PC-9 (cell line): Measurements from ENCODE around the gene YWHAG. TPM values are rescaled to one million over a fixed set of nuclear protein-coding genes. Genes with fewer than 3 reads are reported as not detected.

Experiments used
- BruUV-seq: library from RNA; stranded (reverse); fragments of 400-500 nt; replicated peaks from 2 replicates; lab custom pipeline; 2021; lab: Mats Ljungman, UMichigan
- CTCF ChIA-PET: fragments of 300-600 bp; sonication (Branson Sonifier 250); formaldehyde crosslinking; loops from one replicate; lab custom pipeline; 2022; ENCODE audit warnings: antibody characterized with exemption; lab: Charles Lee
- POLR2A ChIA-PET: fragments of 300-600 bp; sonication (Branson Sonifier 250); formaldehyde crosslinking; loops from one replicate; lab custom pipeline; 2022; ENCODE audit warnings: antibody characterized with exemption; ENCODE audit not compliant: unreplicated experiment; lab: Charles Lee
- DNase-seq, 2 experiments: peaks; one replicate each; pipeline versions ENCODE4 v3.0.0 to v3.0.0-alpha.2; 2015 to 2022; ENCODE audit warnings: mixed read lengths in 1 of 2
- H2AFZ ChIP-seq: fragments of 200-600 bp; sonication (generic); 2 replicates; pipeline ENCODE4 v1.8.1; 2017; ENCODE audit warnings: antibody characterized with exemption
- H3F3A ChIP-seq: fragments of 200-600 bp; sonication (generic); 2 replicates; pipeline ENCODE4 v1.8.1; 2017; ENCODE audit warnings: antibody characterized with exemption, mild to moderate bottlenecking, low read depth; ENCODE audit not compliant: insufficient read depth
- H3K27ac ChIP-seq: fragments of 200-600 bp; sonication (generic); 2 replicates; pipeline ENCODE4 v1.6.1; 2016; ENCODE audit warnings: mixed run types
- H3K27me3 ChIP-seq: fragments of 200-600 bp; sonication (generic); 2 replicates; pipeline ENCODE4 v1.6.1; 2016; ENCODE audit warnings: low read depth, mixed run types; ENCODE audit not compliant: insufficient read depth
- H3K36me3 ChIP-seq: fragments of 200-600 bp; sonication (generic); 2 replicates; pipeline ENCODE4 v1.6.1; 2016; ENCODE audit warnings: low read depth, mixed run types
- H3K4me1 ChIP-seq: fragments of 200-600 bp; sonication (generic); replicated peaks from 2 replicates; pipeline ENCODE4 v1.6.1; 2016; ENCODE audit warnings: mixed run types; ENCODE audit not compliant: insufficient read depth
- H3K4me2 ChIP-seq: fragments of 200-600 bp; sonication (generic); 2 replicates; pipeline ENCODE4 v1.6.1; 2017; ENCODE audit warnings: mixed run types
- H3K4me3 ChIP-seq: fragments of 200-600 bp; sonication (generic); 2 replicates; pipeline ENCODE4 v1.6.1; 2016; ENCODE audit warnings: mixed run types
- H3K79me2 ChIP-seq: fragments of 200-600 bp; sonication (generic); 2 replicates; pipeline ENCODE4 v1.6.1; 2017; ENCODE audit warnings: low read depth, mixed run types
- H3K9me2 ChIP-seq: fragments of 200-600 bp; sonication (generic); 2 replicates; pipeline ENCODE4 v1.8.1; 2017; ENCODE audit warnings: mild to moderate bottlenecking; ENCODE audit not compliant: insufficient read depth
- H3K9me3 ChIP-seq: fragments of 200-600 bp; sonication (generic); 2 replicates; pipeline ENCODE4 v1.8.1; 2016; ENCODE audit warnings: low read depth; ENCODE audit not compliant: insufficient read depth
- H4K20me1 ChIP-seq: fragments of 200-600 bp; sonication (generic); 2 replicates; pipeline ENCODE4 v1.8.1; 2017; ENCODE audit not compliant: insufficient read depth
- CTCF ChIP-seq: fragments of 200-600 bp; sonication (generic); conservative IDR thresholded peaks from 2 replicates; pipeline ENCODE4 v1.6.1; 2017; ENCODE audit warnings: mixed run types, antibody characterized with exemption, mild to moderate bottlenecking, moderate library complexity
- EZH2 ChIP-seq: fragments of 200-600 bp; sonication (generic); IDR thresholded peaks from 2 replicates; pipeline ENCODE4 v1.8.0; 2017; ENCODE audit warnings: antibody characterized with exemption, low read depth
- intact Hi-C: fragments of 100-400 bp; cut with micrococcal nuclease; formaldehyde crosslinking; loops from one replicate; pipeline ENCODE4 v1.10.0; 2022; ENCODE audit not compliant: unreplicated experiment
- total RNA-seq: library from RNA; stranded (reverse); gene quantifications from 2 replicates; pipeline ENCODE4 v1.2.3, GENCODE V29; 2021

Gene YWHAG
- total RNA-seq, 1 experiment from 2014 or later = 250 TPM

- Histone ChIP-seq H3K27me3 (peaks cover 41% of the 10 kb centered on the region), H3K4me3 (no peak overlapping the region), H2AFZ (no peak overlapping the region), H3K9me3 (no peaks in the 10 kb centered on the region), H3K27ac (no peak overlapping the region), H3K79me2 (no peaks in the 10 kb centered on the region), H3K9me2 (no peaks in the 10 kb centered on the region), H3F3A (no peaks in the 10 kb centered on the region; the same call in 1 of the 2 replicates), H4K20me1 (no peaks in the 10 kb centered on the region), H3K4me1 (no peaks in the 10 kb centered on the region), H3K36me3 (no peaks in the 10 kb centered on the region), H3K4me2 (peak overlapping the region; percentile 49; the same call in 1 of the 2 replicates)
- POLR2A ChIA-PET = interaction anchor here (0.6 to 0.7 kb wide), 4 partner anchors 10 to 1649 kb away, joined by 3 to 10 read pairs (median 6); no protein-coding TSS in a partner anchor
- no peak for DNase-seq
- TF ChIP-seq EZH2 = no peak
- no peak for TF ChIP-seq CTCF
- BruUV-seq = no TSS peak
- intact Hi-C loops = no loop called here
- CTCF ChIA-PET = interaction anchor here (0.5 to 0.7 kb wide), 4 partner anchors 12 to 483 kb away, joined by 3 to 15 read pairs (median 8); partner anchors contain the start of gene SSC4D
These were observed 76.2 kb downstream of the YWHAG start for GRCh38 chr7:76282344-76283253.

GRCh38 chr7:76281706-76282343 is 77.0 kb downstream of the YWHAG start:
- no peaks in the 10 kb centered on the region for H3K9me2 ChIP-seq
- no peaks in the 10 kb centered on the region; the same call in 1 of the 2 replicates for H3F3A ChIP-seq
- H3K36me3 ChIP-seq = no peaks in the 10 kb centered on the region
- no peaks in the 10 kb centered on the region for H4K20me1 ChIP-seq
- H3K9me3 ChIP-seq = no peaks in the 10 kb centered on the region
- intact Hi-C loops = no loop called here
- no TSS peak for BruUV-seq
- peaks cover 47% of the 10 kb centered on the region for H3K27me3 ChIP-seq
- no peak overlapping the region for H3K27ac ChIP-seq
- peak overlapping the region; percentile 49; the same call in 1 of the 2 replicates for H3K4me2 ChIP-seq
- POLR2A ChIA-PET = no interaction called here
- no peak overlapping the region for H3K4me3 ChIP-seq
- no peak for TF ChIP-seq CTCF
- no peak for TF ChIP-seq EZH2
- H2AFZ ChIP-seq = no peak overlapping the region
- no peaks in the 10 kb centered on the region for H3K79me2 ChIP-seq
- DNase-seq = no peak
- CTCF ChIA-PET = interaction anchor here (0.5 kb wide), 1 partner anchor 43 kb away, joined by 15 read pairs; no protein-coding TSS in a partner anchor
- no peaks in the 10 kb centered on the region for H3K4me1 ChIP-seq

GRCh38 chr7:76281006-76281705 is 77.6 kb downstream of the YWHAG start:
- Histone ChIP-seq H3F3A (no peaks in the 10 kb centered on the region; the same call in 1 of the 2 replicates), H3K36me3 (no peaks in the 10 kb centered on the region), H3K9me2 (no peaks in the 10 kb centered on the region), H3K9me3 (no peaks in the 10 kb centered on the region), H3K79me2 (no peaks in the 10 kb centered on the region), H4K20me1 (no peaks in the 10 kb centered on the region), H3K4me1 (no peaks in the 10 kb centered on the region), H3K27me3 (peaks cover 53% of the 10 kb centered on the region), H2AFZ (no peak overlapping the region), H3K4me2 (peak overlapping the region; percentile 68), H3K4me3 (peak overlapping the region; percentile 39; the same call in 1 of the 2 replicates), H3K27ac (no peak overlapping the region)
- intact Hi-C loops = no loop called here
- no peak for DNase-seq
- no TSS peak for BruUV-seq
- TF ChIP-seq EZH2 (peak; percentile 94), CTCF (no peak)
- ChIA-PET POLR2A (no interaction called here), CTCF (no interaction called here)
